Left ventricle myocardium inferior (tissue), 1 donor: ENCODE data around the gene EXOC4. TPM values are rescaled to one million over a fixed set of nuclear protein-coding genes. Genes with fewer than 3 reads are reported as not detected.

ENCODE experiments used
- DNase-seq: peaks from one replicate; pipeline ENCODE4 v3.0.0-alpha.2; 2020
- H3K27ac ChIP-seq: fragments of 200-600 bp; replicated peaks from 2 replicates; pipeline ENCODE4 v1.8.0; 2021
- H3K27me3 ChIP-seq: fragments of 200-600 bp; 2 replicates; pipeline ENCODE4 v1.8.0; 2021; ENCODE audit warnings: low read depth
- H3K36me3 ChIP-seq: fragments of 200-600 bp; 2 replicates; pipeline ENCODE4 v1.8.0; 2021
- H3K4me1 ChIP-seq: fragments of 200-600 bp; 2 replicates; pipeline ENCODE4 v1.8.0; 2021
- H3K4me3 ChIP-seq: fragments of 200-600 bp; 2 replicates; pipeline ENCODE4 v1.8.0; 2021; ENCODE audit warnings: mild to moderate bottlenecking, moderate library complexity
- H3K9me3 ChIP-seq: fragments of 200-600 bp; replicated peaks from 2 replicates; pipeline ENCODE4 v1.8.0; 2021
- intact Hi-C: fragments of 100-400 bp; cut with micrococcal nuclease; formaldehyde crosslinking; loops from one replicate; pipeline ENCODE4 v1.11.0; 2022
- total RNA-seq: library from RNA; stranded (reverse); fragmentation: NEBNext Ultra II Directional; extraction: Animal tissue kit (Norgen Biotek cat#: 25700); gene quantifications from one replicate; pipeline ENCODE4 v1.2.1, GENCODE V29; 2021
- TF ChIP-seq, protein P1 (sequence below): fragments of 200-600 bp; IDR thresholded peaks from 2 replicates; pipeline ENCODE4 v1.8.0; 2021; ENCODE audit warnings: antibody characterized with exemption, mild to moderate bottlenecking, borderline replicate concordance
- donor health status: DM: no; HTN: yes; CAD: no; lungs with severe emphysema.

EXOC4 gene
- total RNA-seq, 1 donor from 2014 or later: 33.8 TPM

DNA sequence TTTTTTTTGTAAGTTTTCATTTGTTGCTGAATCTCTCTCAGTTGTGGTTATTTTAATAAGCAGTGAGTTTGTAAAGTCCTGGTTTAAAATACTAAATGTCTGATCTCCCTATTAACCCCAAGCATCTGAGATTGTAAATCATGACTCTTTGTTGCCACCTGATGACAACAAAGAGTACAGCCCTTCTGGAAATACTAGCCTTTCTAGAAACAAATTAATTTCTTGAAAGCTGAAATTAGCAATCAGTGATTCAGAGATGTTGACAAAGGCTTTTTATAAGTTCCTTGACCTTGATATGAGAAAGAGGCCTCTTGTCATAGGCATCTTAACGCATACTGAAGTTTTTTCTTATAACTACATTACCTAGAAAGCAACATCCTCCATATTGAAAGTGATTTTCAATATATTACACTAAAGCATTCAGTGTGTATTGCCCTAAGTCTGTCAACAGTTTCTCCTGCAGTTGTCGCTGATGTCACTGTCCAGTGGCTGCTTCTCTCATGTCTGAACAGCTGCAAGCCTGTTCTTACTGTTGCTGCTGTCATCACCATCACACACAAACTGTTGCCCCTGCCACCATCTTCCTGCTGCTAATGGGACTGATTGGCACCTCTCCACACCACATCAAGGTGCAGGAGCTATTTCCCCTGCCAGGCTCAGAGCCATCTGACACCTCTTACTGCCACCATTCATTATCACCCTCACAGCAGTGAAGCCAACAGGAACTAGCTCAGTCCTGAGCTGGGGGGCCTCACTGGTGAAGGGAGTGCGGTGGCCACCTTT lies 779.1 kb downstream of the EXOC4 start:
- peaks cover 9% of the 10 kb centered on the region for H3K4me1 ChIP-seq
- intact Hi-C loops: no loop called here
- no peaks in the 10 kb centered on the region for H3K27me3 ChIP-seq
- H3K36me3 ChIP-seq: no peaks in the 10 kb centered on the region
- H3K27ac ChIP-seq: no peak overlapping the region
- no peak overlapping the region for H3K4me3 ChIP-seq
- DNase-seq: peak; percentile 24
- no peaks in the 10 kb centered on the region for H3K9me3 ChIP-seq
- TF ChIP-seq, protein P1, sequence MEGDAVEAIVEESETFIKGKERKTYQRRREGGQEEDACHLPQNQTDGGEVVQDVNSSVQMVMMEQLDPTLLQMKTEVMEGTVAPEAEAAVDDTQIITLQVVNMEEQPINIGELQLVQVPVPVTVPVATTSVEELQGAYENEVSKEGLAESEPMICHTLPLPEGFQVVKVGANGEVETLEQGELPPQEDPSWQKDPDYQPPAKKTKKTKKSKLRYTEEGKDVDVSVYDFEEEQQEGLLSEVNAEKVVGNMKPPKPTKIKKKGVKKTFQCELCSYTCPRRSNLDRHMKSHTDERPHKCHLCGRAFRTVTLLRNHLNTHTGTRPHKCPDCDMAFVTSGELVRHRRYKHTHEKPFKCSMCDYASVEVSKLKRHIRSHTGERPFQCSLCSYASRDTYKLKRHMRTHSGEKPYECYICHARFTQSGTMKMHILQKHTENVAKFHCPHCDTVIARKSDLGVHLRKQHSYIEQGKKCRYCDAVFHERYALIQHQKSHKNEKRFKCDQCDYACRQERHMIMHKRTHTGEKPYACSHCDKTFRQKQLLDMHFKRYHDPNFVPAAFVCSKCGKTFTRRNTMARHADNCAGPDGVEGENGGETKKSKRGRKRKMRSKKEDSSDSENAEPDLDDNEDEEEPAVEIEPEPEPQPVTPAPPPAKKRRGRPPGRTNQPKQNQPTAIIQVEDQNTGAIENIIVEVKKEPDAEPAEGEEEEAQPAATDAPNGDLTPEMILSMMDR: no peak

DNA sequence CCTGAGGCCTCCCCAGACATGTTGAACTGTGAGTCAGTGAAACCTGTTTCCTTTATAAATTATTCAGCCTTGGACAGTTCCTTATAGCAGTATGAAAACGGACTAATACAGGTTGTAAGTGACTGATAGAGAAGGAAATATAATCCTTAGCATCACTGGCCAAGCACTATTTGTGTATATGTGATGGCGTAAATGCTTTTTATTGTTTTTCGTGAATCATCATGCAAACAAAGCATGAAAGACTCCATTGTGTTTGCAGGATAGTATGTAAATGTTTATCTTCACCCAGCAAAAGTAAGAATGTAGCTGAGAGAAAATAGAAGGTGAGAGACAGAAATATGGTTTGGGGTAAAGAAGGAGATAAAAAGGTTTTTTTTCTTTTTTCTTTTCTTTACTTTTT lies 781.8 kb downstream of the EXOC4 start:
- Histone ChIP-seq H3K4me1 (peaks cover 9% of the 10 kb centered on the region), H3K27me3 (no peaks in the 10 kb centered on the region), H3K4me3 (no peak overlapping the region), H3K27ac (no peak overlapping the region), H3K36me3 (no peaks in the 10 kb centered on the region), H3K9me3 (no peaks in the 10 kb centered on the region)
- intact Hi-C loops: no loop called here
- TF ChIP-seq, protein P1: no peak
- DNase-seq: no peak

DNA sequence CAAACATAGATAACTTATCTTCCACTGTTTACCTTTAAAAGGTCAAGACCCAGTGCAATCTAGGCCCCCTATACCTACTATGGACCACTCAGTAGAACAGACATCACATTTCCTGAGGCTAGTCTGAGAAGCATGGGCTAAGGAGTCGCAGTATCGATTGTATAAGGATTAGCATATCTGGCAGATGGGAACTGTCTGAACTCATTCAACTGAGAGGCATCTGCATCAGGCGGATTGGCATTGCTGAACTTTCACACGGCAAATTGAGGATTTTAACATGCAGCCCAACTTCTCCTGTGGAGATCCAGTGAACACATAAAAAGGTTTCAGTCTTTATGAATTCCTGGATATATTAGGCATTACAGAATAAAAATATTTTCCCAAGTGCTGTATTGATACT lies 785.1 kb downstream of the EXOC4 start:
- H3K27ac ChIP-seq: no peak overlapping the region
- intact Hi-C loops: no loop called here
- no peaks in the 10 kb centered on the region for H3K36me3 ChIP-seq
- H3K4me3 ChIP-seq: no peak overlapping the region
- no peak for DNase-seq
- no peaks in the 10 kb centered on the region for H3K27me3 ChIP-seq
- H3K9me3 ChIP-seq: no peaks in the 10 kb centered on the region
- TF ChIP-seq, protein P1: no peak
- no peaks in the 10 kb centered on the region for H3K4me1 ChIP-seq

DNA sequence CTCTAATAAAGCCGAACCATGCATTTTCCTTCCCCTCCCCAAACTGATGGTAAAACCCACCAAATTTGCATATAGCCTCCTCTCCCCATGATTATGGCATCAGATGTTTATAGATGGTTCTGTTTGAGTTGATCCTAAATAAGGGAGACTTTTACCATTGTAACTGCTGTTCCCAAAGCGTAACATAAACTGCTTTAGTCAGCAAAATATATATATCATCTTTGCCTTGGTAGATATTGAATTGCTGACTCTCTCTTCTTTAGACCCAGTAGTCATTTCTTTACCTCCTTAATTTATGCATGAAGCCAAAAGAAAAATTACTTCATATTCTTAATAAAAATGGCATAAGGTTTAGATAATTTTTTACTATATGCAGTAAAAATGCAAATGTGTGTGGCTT lies 788.1 kb downstream of the EXOC4 start:
- Histone ChIP-seq H3K36me3 (no peaks in the 10 kb centered on the region), H3K4me3 (no peak overlapping the region), H3K4me1 (no peaks in the 10 kb centered on the region), H3K27ac (no peak overlapping the region), H3K9me3 (no peaks in the 10 kb centered on the region), H3K27me3 (no peaks in the 10 kb centered on the region)
- TF ChIP-seq, protein P1: no peak
- DNase-seq: no peak
- intact Hi-C loops: no loop called here

DNA sequence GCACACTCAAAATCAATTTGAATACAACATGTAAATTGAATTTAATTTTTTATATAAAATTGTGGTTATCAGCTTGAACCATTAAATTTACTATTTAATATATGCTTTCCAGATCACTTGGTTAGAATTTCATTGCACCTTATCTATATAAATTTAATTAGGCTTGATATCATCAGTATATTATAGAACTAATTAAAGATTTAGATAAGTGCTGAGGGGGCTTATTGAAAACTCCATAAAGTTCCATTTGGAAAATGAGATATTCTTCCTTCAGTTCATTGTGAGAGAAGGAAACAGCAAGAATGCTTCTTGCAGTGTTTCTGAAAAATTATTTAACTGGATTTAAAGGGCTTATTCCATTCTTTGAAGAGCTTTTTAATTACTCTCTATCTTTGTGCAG lies 788.6 kb downstream of the EXOC4 start:
- H3K36me3 ChIP-seq: no peaks in the 10 kb centered on the region
- H3K27me3 ChIP-seq: no peaks in the 10 kb centered on the region
- DNase-seq: no peak
- intact Hi-C loops: no loop called here
- no peak overlapping the region for H3K4me3 ChIP-seq
- H3K4me1 ChIP-seq: no peaks in the 10 kb centered on the region
- H3K27ac ChIP-seq: no peak overlapping the region
- no peaks in the 10 kb centered on the region for H3K9me3 ChIP-seq
- TF ChIP-seq, protein P1: no peak
